Measurements from ENCODE around the gene ACTC1.

Gene ACTC1

DNA sequence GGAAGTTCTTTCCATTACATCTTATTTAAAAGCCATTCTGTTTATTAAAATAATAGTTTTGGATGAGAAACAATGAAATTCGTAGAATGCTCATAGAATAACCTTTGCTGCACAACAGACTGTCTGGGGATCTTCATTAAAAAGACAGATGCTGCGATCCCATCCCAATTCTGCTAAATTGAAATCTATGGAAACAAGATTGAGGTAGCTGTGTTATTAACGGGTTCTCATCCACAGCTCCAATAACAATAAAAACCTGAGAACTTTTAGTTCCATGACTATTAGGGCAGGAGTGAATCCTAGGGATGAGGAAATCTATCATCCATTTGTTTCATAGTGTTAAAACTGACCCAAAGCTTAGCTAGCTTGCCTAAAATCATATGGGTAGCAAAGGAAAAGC is 38.1 kb downstream of the ACTC1 start:
- DNase-seq (ENCODE audit: low spot score), result no peak

- no peak for DNase-seq (ENCODE audit: low spot score)
These were observed 40.0 kb downstream of the ACTC1 start for GRCh38 chr15:34755419-34755773.

DNA sequence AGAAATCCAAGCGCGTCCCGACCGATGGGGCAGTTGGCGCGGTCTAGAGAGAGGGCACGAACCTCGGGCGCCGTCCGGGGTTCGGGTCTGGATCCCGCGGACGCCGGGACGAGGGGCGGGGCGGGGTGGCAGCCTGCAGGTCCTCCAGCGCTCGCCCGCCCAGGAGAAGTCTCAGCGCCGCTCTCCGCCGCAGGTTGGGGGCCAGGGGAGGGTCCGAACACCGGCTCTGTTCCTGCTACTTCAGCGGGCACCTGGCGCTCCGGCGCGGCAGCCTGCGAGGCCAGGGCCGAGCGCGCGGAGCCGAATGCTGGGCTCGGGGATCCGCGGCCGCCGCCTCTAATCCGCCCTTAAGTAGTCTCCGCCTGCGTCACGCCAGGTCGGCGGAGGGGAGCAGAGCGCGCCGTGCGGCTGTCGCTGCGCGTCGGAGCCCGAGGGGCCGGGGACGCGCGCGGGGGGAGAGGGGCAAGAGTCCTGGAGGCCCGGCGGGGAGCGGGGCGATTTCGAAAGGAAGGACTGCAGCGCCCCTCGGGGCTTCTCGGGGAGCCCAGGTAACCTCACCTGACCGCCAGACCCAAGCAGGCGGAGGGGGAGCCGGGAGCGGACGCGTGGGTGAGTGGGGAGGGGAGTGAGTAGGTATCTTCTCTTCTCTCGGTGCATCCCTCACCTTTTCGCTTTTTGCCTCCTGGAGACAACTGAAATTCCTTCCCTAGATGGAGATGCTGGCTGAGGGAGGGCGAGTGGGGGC is 40.5 kb downstream of the ACTC1 start, which contains the start of gene GJD2:
GJD2 (minus strand) TSS at position 325 of the 745 bp plus-strand sequence. CDS start 510 bp downstream, outside the sequence.
- no peak for DNase-seq (ENCODE audit: low spot score)

DNA sequence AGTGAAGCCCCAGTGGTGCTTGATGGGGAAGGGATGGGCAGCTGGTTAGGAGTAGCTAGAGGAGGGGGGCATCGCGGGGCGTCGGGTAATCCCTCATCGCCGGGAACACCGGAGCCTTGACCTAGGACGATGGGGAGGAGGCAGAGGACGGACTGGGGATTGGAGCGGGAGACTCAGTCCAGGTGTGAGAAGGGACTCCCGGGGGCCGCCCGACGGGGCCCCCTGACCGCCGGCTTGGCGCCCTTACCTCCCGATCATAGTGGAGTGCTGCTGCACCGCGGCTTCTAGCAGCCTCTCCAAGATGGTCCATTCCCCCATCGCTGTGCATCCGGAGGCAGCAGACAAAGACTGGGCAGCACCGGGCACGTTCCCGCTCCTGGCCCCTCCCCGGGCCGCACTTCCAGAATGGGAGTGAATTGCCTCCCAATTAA is 41.2 kb downstream of the ACTC1 start:
- DNase-seq (ENCODE audit: low spot score), result no peak

GRCh38 chr15:34753236-34753894 is 42.0 kb downstream of the ACTC1 start:
- DNase-seq (ENCODE audit: low spot score), result no peak

- no peak for DNase-seq (ENCODE audit: low spot score)
These were observed 45.7 kb downstream of the ACTC1 start for GRCh38 chr15:34749691-34750090.

Measured in LoVo (cell line).